Stimulated activated CD4-positive, alpha-beta T cell treated with anti-CD3 and anti-CD28 coated beads, Interleukin-1b, Interleukin-23, amount 100 ng/mL, for 48 hours (primary cell): ENCODE measurements around the gene IGSF3.

ENCODE experiments used
- DNase-seq: peaks from one replicate; pipeline ENCODE4 v3.0.0-alpha.2; 2020

IGSF3 gene

GRCh38 chr1:116686175-116686574 lies 18.6 kb upstream of the IGSF3 start:
- DNase-seq = no peak

- no peak for DNase-seq
Observed at GRCh38 chr1:116684575-116684974, 17.0 kb upstream of the IGSF3 start.

GRCh38 chr1:116682641-116683221 lies 15.2 kb upstream of the IGSF3 start:
- no peak for DNase-seq

GRCh38 chr1:116681343-116681899 lies 13.9 kb upstream of the IGSF3 start:
- DNase-seq = no peak

GRCh38 chr1:116680752-116681151 lies 13.2 kb upstream of the IGSF3 start:
- DNase-seq = no peak

GRCh38 chr1:116679828-116680628 lies 12.5 kb upstream of the IGSF3 start:
- no peak for DNase-seq

- DNase-seq = no peak
Observed at GRCh38 chr1:116679091-116679827, 11.7 kb upstream of the IGSF3 start.

GRCh38 chr1:116678732-116679090 lies 11.2 kb upstream of the IGSF3 start:
- DNase-seq = no peak

- DNase-seq = no peak
Observed at GRCh38 chr1:116677474-116678062, 10.0 kb upstream of the IGSF3 start.

GRCh38 chr1:116676291-116676690 lies 8.8 kb upstream of the IGSF3 start:
- DNase-seq = no peak

GRCh38 chr1:116674751-116675150 lies 7.2 kb upstream of the IGSF3 start:
- DNase-seq = no peak

GRCh38 chr1:116674011-116674531 lies 6.5 kb upstream of the IGSF3 start:
- DNase-seq = no peak

GRCh38 chr1:116671912-116672311 lies 4.4 kb upstream of the IGSF3 start:
- DNase-seq = no peak

- DNase-seq = no peak
Observed at GRCh38 chr1:116671072-116671760, 3.7 kb upstream of the IGSF3 start.

GRCh38 chr1:116668277-116668676 lies 744 bp upstream of the IGSF3 start:
- no peak for DNase-seq

- DNase-seq = no peak
Observed at GRCh38 chr1:116667078-116667574, 407 bp downstream of the IGSF3 start.

- DNase-seq = no peak
Observed at GRCh38 chr1:116666187-116667077, 1.1 kb downstream of the IGSF3 start.

GRCh38 chr1:116664978-116665371 lies 2.6 kb downstream of the IGSF3 start:
- DNase-seq = no peak

- DNase-seq = no peak
Observed at GRCh38 chr1:116664366-116664977, 3.1 kb downstream of the IGSF3 start.

- no peak for DNase-seq
Observed at GRCh38 chr1:116663821-116664220, 3.7 kb downstream of the IGSF3 start.

GRCh38 chr1:116661633-116662032 lies 5.9 kb downstream of the IGSF3 start:
- DNase-seq = no peak
